Effector CD8-positive, alpha-beta T cell (primary cell): Measurements from ENCODE around the gene TMEM132A.

Source experiments
- DNase-seq: peaks from one replicate; lab custom pipeline; 2025; lab: John Stamatoyannopoulos, UW

The TMEM132A gene

GRCh38 chr11:60937144-60937527 is 12.9 kb downstream of the TMEM132A start:
- no peak for DNase-seq

- no peak for DNase-seq
Measured at GRCh38 chr11:60937811-60938210, 13.6 kb downstream of the TMEM132A start.

- no peak for DNase-seq
Measured at GRCh38 chr11:60938500-60938899, 14.2 kb downstream of the TMEM132A start.

- no peak for DNase-seq
Measured at GRCh38 chr11:60939301-60939700, 15.0 kb downstream of the TMEM132A start.

- DNase-seq: no peak
Measured at GRCh38 chr11:60939855-60940254, 15.6 kb downstream of the TMEM132A start.

GRCh38 chr11:60941371-60942119 is 17.3 kb downstream of the TMEM132A start:
- no peak for DNase-seq

- no peak for DNase-seq
Measured at GRCh38 chr11:60942219-60942618, 18.0 kb downstream of the TMEM132A start.

- DNase-seq: no peak
Measured at GRCh38 chr11:60942970-60943565, 18.8 kb downstream of the TMEM132A start.

- no peak for DNase-seq
Measured at GRCh38 chr11:60944490-60945294, 20.4 kb downstream of the TMEM132A start.

GRCh38 chr11:60945295-60945667 is 21.0 kb downstream of the TMEM132A start:
- no peak for DNase-seq

GRCh38 chr11:60946601-60947264 is 22.5 kb downstream of the TMEM132A start:
- DNase-seq: no peak

- DNase-seq: no peak
Measured at GRCh38 chr11:60947700-60948099, 23.4 kb downstream of the TMEM132A start.

GRCh38 chr11:60948250-60948649 is 24.0 kb downstream of the TMEM132A start:
- no peak for DNase-seq

GRCh38 chr11:60950024-60950423 is 25.8 kb downstream of the TMEM132A start:
- DNase-seq: no peak

GRCh38 chr11:60950933-60951605 is 26.8 kb downstream of the TMEM132A start:
- peak; percentile 9 for DNase-seq

GRCh38 chr11:60951606-60951903 is 27.3 kb downstream of the TMEM132A start:
- no peak for DNase-seq

GRCh38 chr11:60951904-60952741 is 27.9 kb downstream of the TMEM132A start, which contains the start of gene SLC15A3:
SLC15A3 (minus strand) TSS chr11:60952176; CDS start chr11:60951551, 625 bp downstream.
- DNase-seq: peak; percentile 13

- DNase-seq: no peak
Measured at GRCh38 chr11:60952742-60953170, 28.5 kb downstream of the TMEM132A start.

- DNase-seq: no peak
Measured at GRCh38 chr11:60953781-60954180, 29.5 kb downstream of the TMEM132A start.

GRCh38 chr11:60954421-60954820 is 30.2 kb downstream of the TMEM132A start:
- no peak for DNase-seq

GRCh38 chr11:60955571-60955970 is 31.3 kb downstream of the TMEM132A start:
- no peak for DNase-seq
